HepG2 (cell line): ENCODE measurements around the gene MGAT5. TPM values are rescaled to one million over a fixed set of nuclear protein-coding genes. Genes with fewer than 3 reads are reported as not detected.

Source experiments
- ATAC-seq: fragments of 200-7000 bp; cut with Tn5 transposase; 3 replicates; pipeline ENCODE4 v1.9.1; 2020; ENCODE audit warnings: mild to moderate bottlenecking, moderate library complexity
- BruUV-seq: library from RNA; stranded (reverse); fragments of 400-500 nt; replicated peaks from 2 replicates; lab custom pipeline; 2021; lab: Mats Ljungman, UMichigan
- CTCF ChIA-PET: fragments of 300-600 bp; formaldehyde crosslinking; extraction: SDS; loops from one replicate; lab custom pipeline; 2021; ENCODE audit warnings: low total read pairs, inconsistent platforms, low intra/inter-chr PET ratio; lab: Yijun Ruan, JAX
- POLR2A ChIA-PET: fragments of 350-600 bp; sonication (Branson Sonifier 250); formaldehyde crosslinking; loops from one replicate; lab custom pipeline; 2020; ENCODE audit warnings: antibody characterized with exemption, inconsistent platforms; lab: Yijun Ruan, JAX
- DNase-seq: peaks from one replicate; pipeline ENCODE4 v3.0.0-alpha.2; 2015; ENCODE audit warnings: low spot score
- FAIRE-seq: peaks from 3 replicates; lab custom pipeline; 2011; peaks lifted over from hg19 to GRCh38; lab: Jason Lieb, UNC
- H2AFZ ChIP-seq: one replicate; pipeline ENCODE4 v1.6.1; 2011; ENCODE audit warnings: low read length, inconsistent platforms
- H3K27ac ChIP-seq: fragments of 300-600 bp; 3 replicates; pipeline ENCODE4 v1.8.0; 2011; ENCODE audit warnings: mixed run types, mild to moderate bottlenecking, mixed read lengths, low read length, inconsistent platforms; ENCODE audit not compliant: insufficient read depth; ENCODE audit errors: extremely low read length
- H3K27me3 ChIP-seq, 2 experiments: fragments of 200-600 bp in 1 of 2; 2 replicates in 1 of 2; 3 replicates in 1 of 2; pipeline versions ENCODE4 v1.6.0 to v1.8.0; 2011; ENCODE audit warnings: low read length in 2 of 2, mild to moderate bottlenecking in 2 of 2, moderate library complexity in 2 of 2, inconsistent platforms in 1 of 2; ENCODE audit not compliant: insufficient read depth in 2 of 2, control insufficient read depth in 1 of 2
- H3K36me3 ChIP-seq, 2 experiments: fragments of 200-600 bp in 1 of 2; replicated peaks in 1 of 2; 2 replicates in 1 of 2; 3 replicates in 1 of 2; pipeline versions ENCODE4 v1.5.1 to v1.8.0; 2011; ENCODE audit warnings: low read length in 2 of 2, inconsistent platforms in 1 of 2; ENCODE audit not compliant: insufficient read depth in 2 of 2, control insufficient read depth in 1 of 2
- H3K4me1 ChIP-seq: 2 replicates; pipeline ENCODE4 v1.5.1; 2012; ENCODE audit warnings: low read length, inconsistent platforms; ENCODE audit not compliant: insufficient read depth
- H3K4me2 ChIP-seq: 2 replicates; pipeline ENCODE4 v1.6.0; 2011; ENCODE audit warnings: low read depth, low read length, inconsistent platforms
- H3K4me3 ChIP-seq, 3 experiments: fragments of 200-600 bp in 1 of 3; sonication (generic), shearing (Covaris generic) in 1 of 3; replicated peaks in 1 of 3; 2 replicates each; pipeline ENCODE4 v1.5.1; 2011 to 2016; ENCODE audit warnings: low read length in 3 of 3, inconsistent platforms in 2 of 3, low read depth in 2 of 3, mild to moderate bottlenecking in 2 of 3, control low read depth in 1 of 3, mixed read lengths in 1 of 3; ENCODE audit not compliant: insufficient read depth in 1 of 3
- H3K79me2 ChIP-seq: one replicate; pipeline ENCODE4 v1.6.1; 2011; ENCODE audit warnings: low read length, inconsistent platforms; ENCODE audit not compliant: insufficient read depth
- H3K9ac ChIP-seq: 2 replicates; pipeline ENCODE4 v1.6.0; 2011; ENCODE audit warnings: mild to moderate bottlenecking, low read depth, low read length, inconsistent platforms; ENCODE audit not compliant: insufficient read depth
- H3K9me3 ChIP-seq: 2 replicates; pipeline ENCODE4 v1.5.1; 2012; ENCODE audit warnings: mild to moderate bottlenecking, low read length
- H4K20me1 ChIP-seq: 2 replicates; pipeline ENCODE4 v1.6.0; 2011; ENCODE audit warnings: inconsistent platforms, mild to moderate bottlenecking, low read length, moderate library complexity; ENCODE audit not compliant: insufficient read depth
- ADNP ChIP-seq: sonication (generic); formaldehyde crosslinking; IDR thresholded peaks from 2 replicates; pipeline ENCODE4 v1.4.0; 2020; ENCODE audit warnings: missing genetic modification reagents
- FLYWCH1 ChIP-seq: sonication (generic); formaldehyde crosslinking; IDR thresholded peaks from 2 replicates; pipeline ENCODE4 v1.8.1; 2023; ENCODE audit warnings: mild to moderate bottlenecking, missing genetic modification reagents
- KDM6A ChIP-seq: IDR thresholded peaks from 2 replicates; pipeline ENCODE4 v1.6.1; 2016; ENCODE audit warnings: low read depth
- NAIF1 ChIP-seq: sonication (generic); formaldehyde crosslinking; IDR thresholded peaks from 2 replicates; pipeline ENCODE4 v1.5.0; 2020; ENCODE audit warnings: mild to moderate bottlenecking, missing genetic modification reagents, borderline replicate concordance
- NCOA5 ChIP-seq: sonication (generic); formaldehyde crosslinking; IDR thresholded peaks from 2 replicates; pipeline ENCODE4 v1.4.0; 2020; ENCODE audit warnings: missing genetic modification reagents
- NFE2 ChIP-seq: sonication (generic); formaldehyde crosslinking; IDR thresholded peaks from 2 replicates; pipeline ENCODE4 v1.4.0; 2020; ENCODE audit warnings: missing genetic modification reagents
- NR2F2 ChIP-seq: IDR thresholded peaks from 2 replicates; pipeline ENCODE4 v1.6.1; 2012; ENCODE audit warnings: low read depth, inconsistent platforms, borderline replicate concordance
- NR3C1 ChIP-seq: sonication (generic); formaldehyde crosslinking; IDR thresholded peaks from 2 replicates; pipeline ENCODE4 v1.4.0; 2020; ENCODE audit warnings: missing genetic modification reagents
- RARA ChIP-seq: IDR thresholded peaks from 2 replicates; pipeline ENCODE4 v1.6.1; 2016; ENCODE audit warnings: missing genetic modification reagents, missing compliant biosample characterization
- RBAK ChIP-seq: sonication (generic); formaldehyde crosslinking; IDR thresholded peaks from 2 replicates; pipeline ENCODE4 v1.5.1; 2020; ENCODE audit warnings: mild to moderate bottlenecking, missing genetic modification reagents
- SATB2 ChIP-seq: sonication (generic); formaldehyde crosslinking; IDR thresholded peaks from 2 replicates; pipeline ENCODE4 v1.5.0; 2020; ENCODE audit warnings: missing genetic modification reagents
- SP4 ChIP-seq: sonication (generic); formaldehyde crosslinking; IDR thresholded peaks from 2 replicates; pipeline ENCODE4 v1.8.1; 2023; ENCODE audit warnings: mild to moderate bottlenecking, missing genetic modification reagents
- TBP ChIP-seq: sonication (generic); formaldehyde crosslinking; IDR thresholded peaks from 2 replicates; pipeline ENCODE4 v1.5.0; 2020; ENCODE audit warnings: missing genetic modification reagents
- THRA ChIP-seq: sonication (generic); formaldehyde crosslinking; IDR thresholded peaks from 2 replicates; pipeline ENCODE4 v1.4.0; 2020; ENCODE audit warnings: missing genetic modification reagents, borderline replicate concordance
- TRIM24 ChIP-seq: sonication (generic); formaldehyde crosslinking; IDR thresholded peaks from 2 replicates; pipeline ENCODE4 v1.8.0; 2022; ENCODE audit warnings: mild to moderate bottlenecking, missing genetic modification reagents
- YEATS2 ChIP-seq: sonication (generic); formaldehyde crosslinking; IDR thresholded peaks from 2 replicates; pipeline ENCODE4 v1.4.0; 2020; ENCODE audit warnings: missing genetic modification reagents, borderline replicate concordance
- ZMAT3 ChIP-seq: sonication (generic); formaldehyde crosslinking; conservative IDR thresholded peaks from 2 replicates; pipeline ENCODE4 v1.7.0; 2021; ENCODE audit warnings: missing genetic modification reagents
- ZMAT5 ChIP-seq: sonication (generic); formaldehyde crosslinking; IDR thresholded peaks from 2 replicates; pipeline ENCODE4 v1.5.0; 2020; ENCODE audit warnings: mild to moderate bottlenecking, low read depth, missing genetic modification reagents, borderline replicate concordance
- ZNF124 ChIP-seq: sonication (generic); formaldehyde crosslinking; IDR thresholded peaks from 2 replicates; pipeline ENCODE4 v1.4.0; 2020; ENCODE audit warnings: missing genetic modification reagents
- ZNF430 ChIP-seq: sonication (generic); formaldehyde crosslinking; IDR thresholded peaks from 2 replicates; pipeline ENCODE4 v1.9.0; 2021; ENCODE audit warnings: mild to moderate bottlenecking, missing genetic modification reagents
- ZNF569 ChIP-seq: sonication (generic); formaldehyde crosslinking; IDR thresholded peaks from 2 replicates; pipeline ENCODE4 v1.5.0; 2020; ENCODE audit warnings: mild to moderate bottlenecking, missing genetic modification reagents, moderate library complexity, borderline replicate concordance
- WGBS: methylation state at CpG from one replicate; pipeline ENCODE4 v1.1.6; 2017; ENCODE audit warnings: low lambda C conversion rate; 5-methylcytosine and 5-hydroxymethylcytosine counted together
- in situ Hi-C: cut with HindIII; loops from 2 replicates; pipeline ENCODE4 v1.10.0; 2017; ENCODE audit warnings: low pct_unique_long_range_greater_than_20kb; ENCODE audit not compliant: extremely low pct_ligation_motif_present
- intact Hi-C: fragments of 100-400 bp; cut with micrococcal nuclease; formaldehyde crosslinking; loops from one replicate; pipeline ENCODE4 v1.10.0; 2022; ENCODE audit not compliant: unreplicated experiment
- polyA plus RNA-seq, 8 experiments: library from polyadenylated mRNA; depleted of rRNA in 3 of 8; stranded (reverse) in 7 of 8; unstranded in 1 of 8; fragments of >200 nt; fragmentation: Illumina TruSeq in 4 of 8; extraction: Trizol in 4 of 8; gene quantifications; 2 replicates each; pipeline versions ENCODE4 v1.2.1 to v1.2.3, GENCODE V29; 2011 to 2016; ENCODE audit warnings: low read depth in 4 of 8, missing spikeins in 1 of 8, mixed read lengths in 1 of 8; ENCODE audit not compliant: insufficient read depth in 1 of 8
- total RNA-seq, 5 experiments: library from RNA; depleted of rRNA; stranded (reverse); fragments of >200 nt; fragmentation: Illumina TruSeq; extraction: Trizol; gene quantifications; 2 replicates each; pipeline ENCODE4 v1.2.3, GENCODE V29; 2016; ENCODE audit warnings: low read depth in 1 of 5

Gene MGAT5
- total and polyA plus RNA-seq, 2 of the 13 experiments (the other 11 are each of a cell fraction or from before 2014, with no cell fraction given), result 33.1 to 60.2 TPM

GRCh38 chr2:134314681-134315368 lies 61.0 kb downstream of the MGAT5 start (continued):
- no peak for TF ChIP-seq SP4
- TF ChIP-seq THRA (CRISPR knock-in tag), result no peak

- no TSS peak for BruUV-seq
- Histone ChIP-seq H2AFZ (no peak overlapping the region), H3K4me3 (no peak overlapping the region), H4K20me1 (no peaks in the 10 kb centered on the region), H3K27me3 (no peaks in the 10 kb centered on the region), H3K79me2 (no peaks in the 10 kb centered on the region), H3K4me2 (no peak overlapping the region), H3K4me1 (no peaks in the 10 kb centered on the region), H3K9ac (no peak overlapping the region), H3K36me3 (peaks cover 20 to 31% of the 10 kb centered on the region in 2 experiments; a peak in 4 of 5 replicates), H3K27ac (no peak overlapping the region), H3K9me3 (no peaks in the 10 kb centered on the region)
- ATAC-seq (no peak), DNase-seq (no peak), FAIRE-seq (no peak)
- intact Hi-C loops, result no loop called here
- ChIA-PET POLR2A (no interaction called here), CTCF (no interaction called here)
- WGBS, result 97% methylated on average over 2 of the region's 2 CpGs
- TF ChIP-seq NFE2 (CRISPR knock-in tag) (no peak), ZMAT5 (CRISPR knock-in tag) (no peak), KDM6A (CRISPR knock-in tag) (no peak), NAIF1 (CRISPR knock-in tag) (no peak), NR3C1 (CRISPR knock-in tag) (no peak), TRIM24 (CRISPR knock-in tag) (no peak), ZNF430 (CRISPR knock-in tag) (no peak), ZNF124 (CRISPR knock-in tag) (no peak), ZNF569 (CRISPR knock-in tag) (no peak), RBAK (CRISPR knock-in tag) (no peak), SATB2 (no peak), TBP (CRISPR knock-in tag) (no peak), NR2F2 (no peak), ADNP (CRISPR knock-in tag) (no peak), FLYWCH1 (no peak), NCOA5 (no peak), YEATS2 (CRISPR knock-in tag) (no peak), RARA (no peak), ZMAT3 (no peak)
- in situ Hi-C loops, result no loop called here
Measured at GRCh38 chr2:134315471-134315870, 61.6 kb downstream of the MGAT5 start.
